Measurements from ENCODE around the gene C1QTNF1. TPM values are rescaled to one million over a fixed set of nuclear protein-coding genes. Genes with fewer than 3 reads are reported as not detected.
"Not testable (repeated sequence)": the region's sequence is repeated elsewhere in the genome, so short reads cannot be mapped to it uniquely, and the experiment has no call there.

The C1QTNF1 gene
- polyA plus RNA-seq, 4 donors, result 2.2 to 3.1 (median 2.6) TPM

DNA sequence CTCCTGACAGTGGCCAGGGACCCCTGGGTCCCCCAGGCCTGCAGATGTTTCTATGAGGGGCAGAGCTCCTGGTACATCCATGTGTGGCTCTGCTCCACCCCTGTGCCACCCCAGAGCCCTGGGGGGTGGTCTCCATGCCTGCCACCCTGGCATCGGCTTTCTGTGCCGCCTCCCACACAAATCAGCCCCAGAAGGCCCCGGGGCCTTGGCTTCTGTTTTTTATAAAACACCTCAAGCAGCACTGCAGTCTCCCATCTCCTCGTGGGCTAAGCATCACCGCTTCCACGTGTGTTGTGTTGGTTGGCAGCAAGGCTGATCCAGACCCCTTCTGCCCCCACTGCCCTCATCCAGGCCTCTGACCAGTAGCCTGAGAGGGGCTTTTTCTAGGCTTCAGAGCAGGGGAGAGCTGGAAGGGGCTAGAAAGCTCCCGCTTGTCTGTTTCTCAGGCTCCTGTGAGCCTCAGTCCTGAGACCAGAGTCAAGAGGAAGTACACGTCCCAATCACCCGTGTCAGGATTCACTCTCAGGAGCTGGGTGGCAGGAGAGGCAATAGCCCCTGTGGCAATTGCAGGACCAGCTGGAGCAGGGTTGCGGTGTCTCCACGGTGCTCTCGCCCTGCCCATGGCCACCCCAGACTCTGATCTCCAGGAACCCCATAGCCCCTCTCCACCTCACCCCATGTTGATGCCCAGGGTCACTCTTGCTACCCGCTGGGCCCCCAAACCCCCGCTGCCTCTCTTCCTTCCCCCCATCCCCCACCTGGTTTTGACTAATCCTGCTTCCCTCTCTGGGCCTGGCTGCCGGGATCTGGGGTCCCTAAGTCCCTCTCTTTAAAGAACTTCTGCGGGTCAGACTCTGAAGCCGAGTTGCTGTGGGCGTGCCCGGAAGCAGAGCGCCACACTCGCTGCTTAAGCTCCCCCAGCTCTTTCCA is 25.1 kb downstream of the C1QTNF1 start:
- no peak for DNase-seq (ENCODE audit: low read depth in 4 of 4, low spot score in 2 of 4)

DNA sequence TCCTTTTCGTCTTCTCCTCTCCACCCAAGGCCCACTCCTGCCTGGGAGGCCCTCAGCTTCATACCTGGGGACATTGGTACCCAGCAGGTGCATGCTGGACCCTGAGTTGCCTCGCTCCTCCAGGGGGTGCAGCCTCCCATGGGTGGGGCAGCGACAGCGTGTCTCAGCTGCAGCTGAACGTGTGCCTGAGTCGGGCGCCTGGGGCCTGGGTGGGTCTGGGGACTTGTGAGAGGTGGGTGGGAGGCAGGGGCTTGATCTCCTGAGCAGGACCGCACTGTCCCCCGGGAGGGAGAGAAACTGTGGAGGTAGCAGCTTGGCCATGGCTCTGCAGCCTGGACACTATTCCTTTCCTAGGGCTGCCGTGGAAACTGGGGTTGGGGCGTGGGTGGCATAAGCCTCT is 25.9 kb downstream of the C1QTNF1 start:
- no peak for DNase-seq (ENCODE audit: low read depth in 4 of 4, low spot score in 2 of 4)

DNA sequence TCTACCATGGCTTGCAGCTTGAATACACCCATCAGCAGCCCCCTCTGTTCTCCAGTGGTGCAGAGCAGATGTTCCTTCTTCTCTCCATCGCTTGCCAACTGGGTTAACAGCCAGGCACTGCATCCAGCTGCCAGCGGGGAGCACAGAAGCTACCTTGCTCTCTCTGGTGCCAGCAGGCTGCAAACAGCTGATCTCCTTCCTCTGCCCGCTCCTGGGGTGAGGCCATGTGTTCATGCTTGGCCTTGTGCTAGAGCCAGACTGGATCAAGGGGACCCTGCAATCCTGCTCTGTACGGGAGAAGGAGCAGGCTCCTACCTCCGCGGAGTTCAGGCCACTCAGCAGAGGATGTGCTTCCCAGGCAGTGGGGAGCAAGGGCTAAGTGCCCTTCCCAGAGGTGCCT is 26.6 kb downstream of the C1QTNF1 start:
- no peak for DNase-seq (ENCODE audit: low read depth in 4 of 4, low spot score in 2 of 4)

DNA sequence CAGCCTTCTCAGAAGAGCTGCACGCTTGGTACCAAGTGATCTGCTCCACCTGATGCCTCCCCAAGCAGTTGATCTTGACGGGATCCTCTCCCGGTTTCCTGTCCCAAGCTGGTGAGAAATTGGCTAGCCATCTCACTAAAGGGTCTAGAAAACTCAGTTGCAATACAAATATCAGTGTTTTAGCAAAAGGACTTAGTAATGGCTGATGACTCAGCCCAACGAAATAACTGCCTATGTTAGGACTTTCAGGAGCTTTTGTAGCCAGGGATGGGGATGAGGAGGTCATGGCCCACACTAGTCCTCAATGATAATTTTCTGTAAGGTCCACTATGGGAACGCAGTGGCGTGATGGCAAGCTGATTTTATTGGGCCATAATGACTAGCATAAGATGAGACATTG is 27.3 kb downstream of the C1QTNF1 start:
- DNase-seq (ENCODE audit: low read depth in 4 of 4, low spot score in 2 of 4), result no peak

- no peak for DNase-seq (ENCODE audit: low read depth in 4 of 4, low spot score in 2 of 4)
These were observed 28.2 kb downstream of the C1QTNF1 start for GRCh38 chr17:79052131-79052530.

DNA sequence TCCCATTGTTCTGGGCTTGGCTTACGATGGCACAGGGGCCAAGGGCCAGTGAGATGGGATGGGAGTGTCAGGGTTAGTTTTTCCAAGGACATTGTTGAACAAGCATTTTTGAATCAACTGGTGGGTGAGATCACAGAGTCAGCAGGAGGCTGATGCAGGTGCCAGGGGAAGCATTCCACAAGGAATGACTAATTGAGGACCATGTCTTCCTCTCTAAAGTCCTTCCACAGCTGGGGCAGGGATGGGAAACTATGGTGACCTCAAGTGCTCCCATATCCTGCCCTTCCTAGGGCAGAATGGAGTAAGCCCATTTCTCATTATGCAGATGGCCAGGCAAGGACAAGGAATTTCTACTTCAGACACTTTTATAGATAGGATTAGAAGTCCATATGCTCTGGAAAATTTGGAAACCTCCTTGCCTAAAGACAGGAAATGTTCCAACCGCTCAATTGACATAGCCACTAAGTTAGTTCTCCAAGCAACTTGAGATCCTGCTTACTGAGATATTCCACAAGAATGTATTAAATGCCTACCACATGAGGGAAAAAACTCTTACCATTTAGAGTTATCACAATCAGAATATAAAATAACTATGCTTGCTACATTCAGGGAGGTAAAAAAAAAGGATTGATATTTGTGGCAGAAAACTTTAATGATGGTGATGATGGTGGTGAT is 29.4 kb downstream of the C1QTNF1 start:
- DNase-seq (ENCODE audit: low read depth in 4 of 4, low spot score in 2 of 4), result no peak

DNA sequence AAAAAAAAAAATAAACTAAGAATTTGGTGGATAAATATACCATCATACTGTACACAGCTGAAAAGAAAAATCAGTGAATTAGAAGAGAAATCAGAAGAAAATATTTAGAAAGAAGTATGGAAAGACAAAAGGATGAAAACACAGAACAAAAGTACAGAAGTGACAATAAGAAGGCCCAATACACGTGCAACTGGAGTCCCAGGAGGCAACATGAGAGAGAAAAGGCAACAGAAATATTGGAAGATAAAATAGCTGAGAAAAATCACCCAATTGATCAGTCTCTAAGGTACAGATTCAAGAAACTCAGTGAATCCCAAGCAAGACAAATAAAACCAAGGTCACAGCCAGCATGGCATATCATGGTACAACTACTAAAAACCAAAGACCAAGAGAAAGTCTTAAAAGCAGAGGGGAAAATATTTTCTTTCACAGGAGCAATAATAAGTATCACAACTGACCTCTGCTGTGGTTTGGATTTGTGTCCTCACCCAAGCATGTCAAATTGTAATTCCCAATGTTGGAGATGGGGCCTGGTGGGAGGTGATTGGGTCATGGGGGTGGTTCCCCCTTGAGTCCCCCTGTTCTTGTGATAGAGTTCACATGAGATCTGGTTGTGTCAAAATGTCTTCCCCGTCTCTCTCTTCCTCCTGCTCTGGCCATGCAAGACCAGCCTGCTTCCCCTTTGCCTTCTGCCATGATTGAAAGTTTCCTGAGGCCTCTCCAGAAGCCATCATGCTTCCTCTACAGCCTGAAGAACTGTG is 30.4 kb downstream of the C1QTNF1 start:
- no peak for DNase-seq (ENCODE audit: low read depth in 4 of 4, low spot score in 2 of 4)

DNA sequence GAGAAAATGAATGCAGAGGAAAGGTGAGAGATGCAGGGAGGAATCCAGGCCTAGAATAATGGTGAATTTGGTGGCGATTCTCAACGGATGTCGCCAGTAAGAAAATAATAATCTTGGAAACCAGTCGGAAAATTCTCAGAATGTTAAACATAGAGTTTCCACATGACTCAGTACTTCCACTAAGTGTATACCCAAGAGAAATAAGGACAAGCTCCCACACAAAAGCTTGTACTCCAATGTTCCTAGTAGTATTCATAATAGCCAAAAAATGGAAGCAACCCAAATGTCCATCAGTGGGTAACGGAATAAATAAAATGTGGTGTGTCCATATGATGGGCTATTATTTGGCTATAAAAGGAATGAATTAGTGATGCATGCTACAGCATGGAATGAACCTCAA is 31.2 kb downstream of the C1QTNF1 start:
- no peak for DNase-seq (ENCODE audit: low read depth in 4 of 4, low spot score in 2 of 4)

DNA sequence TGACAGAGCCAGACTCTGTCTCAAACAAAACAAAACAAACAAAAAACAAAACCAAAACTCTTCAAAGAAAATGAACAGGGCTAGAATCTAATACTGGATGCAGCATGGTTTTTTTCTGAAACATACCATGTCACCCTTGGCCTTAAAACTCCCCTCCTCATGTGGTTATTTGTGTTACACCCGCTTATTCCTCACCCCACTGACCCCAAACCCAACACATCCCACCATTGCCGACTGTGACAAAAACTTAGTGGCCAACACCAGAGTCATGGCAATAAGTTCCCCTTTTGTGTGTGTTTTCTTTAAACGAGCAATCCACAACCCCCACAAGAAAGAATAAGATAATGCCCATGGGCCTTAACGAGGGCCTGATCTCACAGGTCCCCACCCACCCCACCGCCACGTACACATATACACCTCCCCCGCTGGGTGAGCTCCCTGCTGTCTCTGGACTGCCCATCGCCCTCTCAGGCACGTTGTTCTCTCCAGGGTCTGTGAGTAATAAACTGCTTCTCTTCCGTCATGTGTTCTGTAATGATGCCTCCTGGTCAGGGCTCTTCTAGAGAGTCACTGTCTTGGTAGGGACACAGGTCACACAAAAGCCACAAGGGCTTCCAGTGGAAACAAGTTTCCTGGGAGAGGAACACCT is 33.9 kb downstream of the C1QTNF1 start:
- DNase-seq (ENCODE audit: low read depth in 4 of 4, low spot score in 2 of 4), result no peak

DNA sequence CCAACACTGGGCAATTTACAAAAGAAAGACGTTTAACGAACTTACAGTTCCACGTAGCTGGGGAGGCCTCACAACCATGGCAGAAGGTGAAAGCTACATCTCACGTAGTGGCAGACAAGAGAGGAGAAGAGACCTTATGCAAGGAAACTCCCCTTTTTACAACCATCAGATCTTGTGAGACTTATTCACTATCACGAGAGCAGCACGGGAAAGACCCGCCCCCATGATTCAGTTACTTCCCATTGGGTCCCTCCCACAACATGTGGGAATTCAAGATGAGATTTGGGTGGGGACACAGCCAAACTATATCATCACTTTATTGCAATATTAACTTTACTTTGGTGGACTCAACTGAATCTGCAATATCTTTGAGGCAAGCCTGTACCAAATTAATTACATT is 38.7 kb downstream of the C1QTNF1 start:
- DNase-seq (ENCODE audit: low read depth in 4 of 4, low spot score in 2 of 4), result no peak

- DNase-seq (ENCODE audit: low read depth in 4 of 4, low spot score in 2 of 4), result no peak
These were observed 40.1 kb downstream of the C1QTNF1 start for GRCh38 chr17:79064026-79064425.

DNA sequence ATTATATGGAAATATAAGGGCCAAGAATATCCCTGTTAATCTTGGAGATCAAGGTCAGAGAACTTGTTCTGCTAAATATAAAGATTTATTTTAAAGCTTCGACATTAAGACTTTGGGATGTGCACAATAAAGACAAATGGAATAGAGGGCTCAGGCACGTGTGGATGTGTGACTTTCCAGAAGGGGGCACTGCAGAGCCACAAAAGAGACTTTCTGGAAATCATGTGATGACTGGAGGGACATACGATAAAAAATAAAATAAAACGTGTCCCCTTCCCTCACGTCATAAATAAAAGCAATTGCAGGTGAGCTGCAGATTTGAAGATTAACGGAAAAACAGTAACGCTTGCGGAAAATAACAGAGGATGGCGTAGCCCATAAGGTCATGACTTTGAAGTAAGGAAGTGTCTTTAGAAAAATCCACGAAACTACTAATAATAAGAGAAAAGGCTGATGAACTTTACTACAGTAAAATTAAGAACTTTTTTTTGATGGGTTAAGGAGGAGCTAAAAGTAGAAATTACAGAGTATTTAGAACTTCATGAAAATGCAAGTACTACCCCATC is 41.2 kb downstream of the C1QTNF1 start:
- no peak for DNase-seq (ENCODE audit: low read depth in 4 of 4, low spot score in 2 of 4)

- no peak for DNase-seq (ENCODE audit: low read depth in 4 of 4, low spot score in 2 of 4)
These were observed 43.0 kb downstream of the C1QTNF1 start for GRCh38 chr17:79066963-79067362.

GRCh38 chr17:79070266-79070880 is 46.4 kb downstream of the C1QTNF1 start:
- no peak for DNase-seq (ENCODE audit: low read depth in 4 of 4, low spot score in 2 of 4)

DNA sequence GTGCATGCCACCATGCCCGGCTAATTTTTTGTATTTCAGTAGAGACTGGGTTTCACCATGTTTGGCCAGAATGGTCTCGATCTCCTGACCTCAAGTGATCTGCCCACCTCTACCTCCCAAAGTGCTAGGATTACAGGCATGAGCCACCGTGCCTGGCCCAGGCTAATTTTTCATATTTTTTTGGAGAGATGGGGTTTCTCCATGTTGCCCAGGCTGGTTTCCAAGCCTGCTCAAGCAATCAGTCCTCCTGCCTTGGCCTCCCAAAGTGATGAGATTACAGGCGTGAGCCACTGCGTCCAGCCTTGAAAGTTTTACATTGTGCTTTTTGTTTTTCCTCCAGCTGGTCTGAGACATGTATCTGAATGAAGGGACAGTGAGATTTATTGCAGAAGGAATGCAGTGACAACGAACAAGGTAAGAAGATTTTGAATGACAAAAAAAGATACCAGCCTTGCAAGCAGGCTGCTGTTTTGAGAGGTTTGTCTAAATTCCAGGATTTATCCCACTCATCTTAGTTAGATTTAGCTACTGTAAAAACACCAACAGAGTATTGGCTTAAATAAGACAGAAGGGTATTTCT is 47.3 kb downstream of the C1QTNF1 start:
- DNase-seq (ENCODE audit: low read depth in 4 of 4, low spot score in 2 of 4), result no peak

DNA sequence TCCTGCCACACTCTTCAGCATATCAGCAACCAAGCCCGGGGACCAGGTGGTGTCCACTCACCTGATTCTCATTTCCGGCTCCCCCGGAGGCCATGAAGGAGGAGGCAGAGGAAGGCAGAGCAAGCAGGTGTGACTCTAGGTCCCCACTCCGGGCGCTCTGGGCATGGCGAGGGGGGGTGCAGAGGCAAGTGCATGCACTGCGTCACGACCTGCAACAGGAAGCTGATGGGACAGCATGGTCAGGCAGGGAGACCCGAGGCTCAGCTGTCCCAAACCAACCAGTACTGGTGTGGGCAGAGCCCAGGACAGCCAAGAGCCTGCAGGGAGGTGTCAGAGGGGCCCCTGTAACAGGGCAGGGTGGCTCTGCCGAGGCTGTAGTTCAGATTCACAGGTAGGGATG is 48.6 kb downstream of the C1QTNF1 start:
- no peak for DNase-seq (ENCODE audit: low read depth in 4 of 4, low spot score in 2 of 4)

DNA sequence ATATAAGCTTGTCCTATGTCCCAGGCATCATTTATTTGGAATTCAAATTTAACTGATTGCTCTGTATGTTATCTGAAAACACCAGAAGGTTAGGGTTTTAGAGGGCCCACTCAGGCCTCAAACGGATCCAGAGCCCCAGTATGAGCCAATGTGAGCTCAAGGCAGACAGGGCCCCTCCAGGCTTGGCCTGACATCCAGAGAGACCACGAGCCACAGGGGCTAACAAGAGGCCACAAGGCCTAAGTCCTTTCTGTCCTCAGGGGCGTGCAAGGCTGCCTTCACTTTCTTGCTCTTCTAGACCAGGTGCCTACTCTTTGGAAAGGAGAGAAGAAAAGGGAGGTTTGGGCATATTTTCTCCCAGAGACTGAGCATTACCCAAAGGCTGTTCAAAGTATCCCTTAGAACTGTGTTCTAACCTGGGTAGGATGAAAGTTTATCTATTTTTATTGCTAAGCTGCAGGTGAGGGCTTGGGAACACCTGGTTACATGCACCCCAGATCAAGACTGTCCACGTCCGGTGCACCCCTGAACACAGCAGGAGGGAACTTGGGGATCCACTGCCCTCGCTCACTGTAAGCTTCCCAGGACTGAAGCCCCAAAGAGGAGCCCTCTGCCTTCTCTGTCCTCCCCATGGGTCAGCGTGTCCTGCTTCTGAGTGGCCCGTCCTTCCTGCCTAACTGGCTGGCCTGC is 49.2 kb downstream of the C1QTNF1 start:
- no peak for DNase-seq (ENCODE audit: low read depth in 4 of 4, low spot score in 2 of 4)

GRCh38 chr17:79073706-79074088 is 49.7 kb downstream of the C1QTNF1 start:
- no peak for DNase-seq (ENCODE audit: low read depth in 4 of 4, low spot score in 2 of 4)

DNA sequence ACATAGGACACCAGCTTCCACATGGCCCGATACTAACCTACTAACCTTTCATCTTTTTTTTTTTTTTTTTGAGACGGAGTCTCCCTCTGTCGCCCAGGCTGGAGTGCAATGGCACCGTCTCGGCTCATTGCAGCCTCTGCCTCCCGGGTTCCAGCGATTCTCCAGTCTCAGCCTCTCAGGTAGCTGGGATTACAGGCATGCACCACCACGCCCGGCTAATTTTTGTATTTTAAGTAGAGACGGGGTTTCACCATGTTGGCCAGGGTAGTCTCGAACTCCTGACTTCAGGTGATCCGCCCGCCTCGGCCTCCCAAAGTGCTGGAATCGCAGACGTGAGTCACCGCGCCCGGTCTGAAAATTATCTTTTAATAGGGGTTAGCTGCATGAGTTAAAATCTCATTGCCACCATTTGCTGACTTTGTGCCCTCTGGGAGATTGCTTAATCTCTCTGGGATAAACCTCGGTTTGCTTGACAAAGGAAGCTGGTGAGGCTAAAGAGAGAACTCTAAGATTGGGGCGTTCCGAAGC is 50.2 kb downstream of the C1QTNF1 start:
- not testable (repeated sequence) for DNase-seq (ENCODE audit: low read depth in 4 of 4, low spot score in 2 of 4)

Data from left renal cortex interstitium (tissue), 4 donors.